GM12878 (cell line): ENCODE data around the gene PTPRD. TPM values are rescaled to one million over a fixed set of nuclear protein-coding genes. Genes with fewer than 3 reads are reported as not detected.

Experiments used
- ATAC-seq: fragments of 200-7000 bp; cut with Tn5 transposase; 3 replicates; pipeline ENCODE4 v1.9.1; 2020; ENCODE audit warnings: mild to moderate bottlenecking, moderate library complexity
- BruUV-seq: library from RNA; stranded (reverse); fragments of 400-500 nt; replicated peaks from 2 replicates; lab custom pipeline; 2021; lab: Mats Ljungman, UMichigan
- CTCF ChIA-PET: fragments of 300-600 bp; sonication (Branson Sonifier 250); formaldehyde crosslinking; extraction: SDS; loops from one replicate; lab custom pipeline; 2021; ENCODE audit warnings: inconsistent platforms; lab: Yijun Ruan, JAX
- POLR2A ChIA-PET: fragments of 350-600 bp; formaldehyde crosslinking; extraction: SDS; loops from one replicate; lab custom pipeline; 2021; ENCODE audit warnings: inconsistent platforms; lab: Charles Lee
- RAD21 ChIA-PET: fragments of 300-600 bp; sonication (Branson Sonifier 250); formaldehyde crosslinking; loops from one replicate; lab custom pipeline; 2023; ENCODE audit warnings: antibody characterized with exemption; ENCODE audit not compliant: unreplicated experiment; lab: Charles Lee
- SMC1A ChIA-PET: fragments of 300-600 bp; sonication (Branson Sonifier 250); formaldehyde crosslinking; loops from one replicate; lab custom pipeline; 2023; ENCODE audit not compliant: unreplicated experiment, uncharacterized antibody; lab: Charles Lee
- DNase-seq: peaks from one replicate; pipeline ENCODE4 v3.0.0-alpha.2; 2011; ENCODE audit warnings: low read depth, low spot score
- FAIRE-seq: peaks from 3 replicates; lab custom pipeline; 2011; peaks lifted over from hg19 to GRCh38; lab: Jason Lieb, UNC
- H2AFZ ChIP-seq: 2 replicates; pipeline ENCODE4 v1.6.0; 2011; ENCODE audit warnings: low read depth, low read length, control low read depth; ENCODE audit not compliant: control insufficient read depth
- H3K27ac ChIP-seq: 2 replicates; pipeline ENCODE4 v1.5.1; 2011; ENCODE audit warnings: control low read depth; ENCODE audit not compliant: control insufficient read depth, insufficient read depth
- H3K27me3 ChIP-seq, 2 experiments: replicated peaks in 1 of 2; 2 replicates each; pipeline versions ENCODE4 v1.6.0 to v1.6.1; 2011; ENCODE audit warnings: low read length in 1 of 2; ENCODE audit not compliant: control insufficient read depth in 2 of 2, insufficient read depth in 2 of 2
- H3K36me3 ChIP-seq, 2 experiments: 2 replicates each; pipeline ENCODE4 v1.5.1; 2011; ENCODE audit warnings: low read length in 1 of 2; ENCODE audit not compliant: control insufficient read depth in 2 of 2, insufficient read depth in 2 of 2
- H3K4me1 ChIP-seq: 2 replicates; pipeline ENCODE4 v1.6.1; 2011; ENCODE audit warnings: mild to moderate bottlenecking, low read length, moderate library complexity, mixed read lengths; ENCODE audit not compliant: control insufficient read depth, insufficient read depth
- H3K4me2 ChIP-seq: 2 replicates; pipeline ENCODE4 v1.6.0; 2011; ENCODE audit warnings: control low read depth; ENCODE audit not compliant: control insufficient read depth, insufficient read depth
- H3K4me3 ChIP-seq: fragments of 200-600 bp; sonication (generic); 2 replicates; pipeline ENCODE4 v1.5.1; 2016
- H3K79me2 ChIP-seq: 2 replicates; pipeline ENCODE4 v1.6.0; 2011; ENCODE audit warnings: low read length; ENCODE audit not compliant: control insufficient read depth, insufficient read depth
- H3K9ac ChIP-seq: 2 replicates; pipeline ENCODE4 v1.8.0; 2011; ENCODE audit warnings: low read length, control low read depth, mixed read lengths; ENCODE audit not compliant: control insufficient read depth, insufficient read depth
- H3K9me3 ChIP-seq: replicated peaks from 3 replicates; pipeline ENCODE4 v1.5.1; 2011; ENCODE audit warnings: mild to moderate bottlenecking, low read length; ENCODE audit not compliant: control insufficient read depth, insufficient read depth
- H4K20me1 ChIP-seq: 2 replicates; pipeline ENCODE4 v1.6.0; 2011; ENCODE audit not compliant: control insufficient read depth, insufficient read depth
- FOXK2 ChIP-seq: fragments of 450-650 bp; IDR thresholded peaks from 2 replicates; pipeline ENCODE4 v1.6.1; 2017; ENCODE audit warnings: mild to moderate bottlenecking, moderate library complexity
- KDM1A ChIP-seq: fragments of 200-600 bp; sonication (generic); IDR thresholded peaks from 2 replicates; pipeline ENCODE4 v1.6.1; 2016; ENCODE audit warnings: borderline replicate concordance
- NR2C1 ChIP-seq: fragments of 450-650 bp; IDR thresholded peaks from 2 replicates; pipeline ENCODE4 v1.6.1; 2017; ENCODE audit warnings: antibody characterized with exemption, mild to moderate bottlenecking, moderate library complexity
- ZNF217 ChIP-seq: fragments of 450-650 bp; IDR thresholded peaks from 2 replicates; pipeline ENCODE4 v1.6.1; 2017; ENCODE audit warnings: antibody characterized with exemption, mild to moderate bottlenecking
- ZNF274 ChIP-seq: IDR thresholded peaks from one replicate; pipeline ENCODE4 v1.8.0; 2011; ENCODE audit not compliant: insufficient read length, insufficient read depth
- WGBS: methylation state at CpG from one replicate; pipeline ENCODE4 v1.1.6; 2016; ENCODE audit warnings: low lambda C conversion rate; ENCODE audit not compliant: insufficient replicate concordance, insufficient coverage; ENCODE audit errors: missing lambda C conversion rate; 5-methylcytosine and 5-hydroxymethylcytosine counted together
- in situ Hi-C: fragments of 300-500 bp; cut with MboI; formaldehyde crosslinking; loops from 9 replicates; pipeline ENCODE4 v1.14.3; 2018; ENCODE audit warnings: mixed read lengths
- intact Hi-C: fragments of 100-400 bp; cut with micrococcal nuclease; formaldehyde crosslinking; loops from one replicate; pipeline ENCODE4 v1.14.2; 2022; ENCODE audit not compliant: unreplicated experiment
- polyA plus RNA-seq, 11 experiments: library from polyadenylated mRNA; depleted of rRNA in 4 of 11; unstranded in 6 of 11; stranded (reverse) in 5 of 11; fragments of >200 nt; fragmentation: Nextera tagmentation in 4 of 11; fragmentation: Illumina TruSeq in 1 of 11; extraction: Ambion mirVana in 4 of 11; extraction: Trizol in 1 of 11; gene quantifications; 1 replicate in 1 of 11; 2 replicates in 10 of 11; pipeline versions ENCODE4 v1.2.1 to v1.2.3, GENCODE V29; 2011 to 2016; ENCODE audit warnings: inconsistent platforms in 2 of 11, missing spikeins in 2 of 11, low read depth in 1 of 11
- total RNA-seq, 4 experiments: library from RNA; depleted of rRNA in 3 of 4; stranded (reverse); fragments of >200 nt in 3 of 4; fragmentation: Illumina TruSeq in 1 of 4; extraction: Trizol in 1 of 4; gene quantifications; 2 replicates each; pipeline versions ENCODE4 v1.2.1 to v1.2.3, GENCODE V29; 2013 to 2021
- TF ChIP-seq, protein P1 (sequence below): fragments of 450-650 bp; IDR thresholded peaks from 2 replicates; pipeline ENCODE4 v1.6.1; 2017; ENCODE audit warnings: antibody characterized with exemption, mild to moderate bottlenecking, moderate library complexity
- TF ChIP-seq, protein P2 (sequence below): fragments of 450-650 bp; IDR thresholded peaks from 2 replicates; pipeline ENCODE4 v1.6.1; 2017; ENCODE audit warnings: mild to moderate bottlenecking, low read depth, inconsistent platforms; ENCODE audit not compliant: poor library complexity, severe bottlenecking
- TF ChIP-seq, protein P3 (sequence below): fragments of 450-650 bp; IDR thresholded peaks from 2 replicates; pipeline ENCODE4 v1.6.1; 2016; ENCODE audit warnings: mild to moderate bottlenecking

PTPRD gene
- total and polyA plus RNA-seq, 10 of the 15 experiments (the other 5 are each of a cell fraction or from before 2014, with no cell fraction given) = under 0.01 to 0.05 (median 0.01) TPM; not detected in 7

DNA sequence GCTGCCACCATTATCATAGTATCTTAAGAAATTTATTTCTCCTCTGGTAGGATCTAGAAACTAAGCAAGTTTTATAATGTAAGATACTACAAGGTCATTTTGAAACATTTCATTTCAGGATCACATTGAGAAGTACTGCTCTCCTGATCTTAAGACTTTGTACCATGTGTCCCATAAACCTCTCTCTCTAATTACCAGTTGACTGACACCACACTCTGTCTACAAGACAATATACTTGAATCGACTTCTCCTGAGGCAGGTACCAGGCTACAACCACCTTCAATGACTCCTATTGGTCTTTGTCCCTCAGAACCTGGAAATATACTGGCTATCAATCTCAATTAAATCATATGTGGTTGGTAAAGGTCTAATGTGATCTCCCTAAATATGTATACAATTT, 597.0 kb downstream of the PTPRD start:
- no peak for TF ChIP-seq ZNF274
- TF ChIP-seq, protein P1, sequence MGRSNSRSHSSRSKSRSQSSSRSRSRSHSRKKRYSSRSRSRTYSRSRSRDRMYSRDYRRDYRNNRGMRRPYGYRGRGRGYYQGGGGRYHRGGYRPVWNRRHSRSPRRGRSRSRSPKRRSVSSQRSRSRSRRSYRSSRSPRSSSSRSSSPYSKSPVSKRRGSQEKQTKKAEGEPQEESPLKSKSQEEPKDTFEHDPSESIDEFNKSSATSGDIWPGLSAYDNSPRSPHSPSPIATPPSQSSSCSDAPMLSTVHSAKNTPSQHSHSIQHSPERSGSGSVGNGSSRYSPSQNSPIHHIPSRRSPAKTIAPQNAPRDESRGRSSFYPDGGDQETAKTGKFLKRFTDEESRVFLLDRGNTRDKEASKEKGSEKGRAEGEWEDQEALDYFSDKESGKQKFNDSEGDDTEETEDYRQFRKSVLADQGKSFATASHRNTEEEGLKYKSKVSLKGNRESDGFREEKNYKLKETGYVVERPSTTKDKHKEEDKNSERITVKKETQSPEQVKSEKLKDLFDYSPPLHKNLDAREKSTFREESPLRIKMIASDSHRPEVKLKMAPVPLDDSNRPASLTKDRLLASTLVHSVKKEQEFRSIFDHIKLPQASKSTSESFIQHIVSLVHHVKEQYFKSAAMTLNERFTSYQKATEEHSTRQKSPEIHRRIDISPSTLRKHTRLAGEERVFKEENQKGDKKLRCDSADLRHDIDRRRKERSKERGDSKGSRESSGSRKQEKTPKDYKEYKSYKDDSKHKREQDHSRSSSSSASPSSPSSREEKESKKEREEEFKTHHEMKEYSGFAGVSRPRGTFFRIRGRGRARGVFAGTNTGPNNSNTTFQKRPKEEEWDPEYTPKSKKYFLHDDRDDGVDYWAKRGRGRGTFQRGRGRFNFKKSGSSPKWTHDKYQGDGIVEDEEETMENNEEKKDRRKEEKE = no peak
- TF ChIP-seq, protein P2, sequence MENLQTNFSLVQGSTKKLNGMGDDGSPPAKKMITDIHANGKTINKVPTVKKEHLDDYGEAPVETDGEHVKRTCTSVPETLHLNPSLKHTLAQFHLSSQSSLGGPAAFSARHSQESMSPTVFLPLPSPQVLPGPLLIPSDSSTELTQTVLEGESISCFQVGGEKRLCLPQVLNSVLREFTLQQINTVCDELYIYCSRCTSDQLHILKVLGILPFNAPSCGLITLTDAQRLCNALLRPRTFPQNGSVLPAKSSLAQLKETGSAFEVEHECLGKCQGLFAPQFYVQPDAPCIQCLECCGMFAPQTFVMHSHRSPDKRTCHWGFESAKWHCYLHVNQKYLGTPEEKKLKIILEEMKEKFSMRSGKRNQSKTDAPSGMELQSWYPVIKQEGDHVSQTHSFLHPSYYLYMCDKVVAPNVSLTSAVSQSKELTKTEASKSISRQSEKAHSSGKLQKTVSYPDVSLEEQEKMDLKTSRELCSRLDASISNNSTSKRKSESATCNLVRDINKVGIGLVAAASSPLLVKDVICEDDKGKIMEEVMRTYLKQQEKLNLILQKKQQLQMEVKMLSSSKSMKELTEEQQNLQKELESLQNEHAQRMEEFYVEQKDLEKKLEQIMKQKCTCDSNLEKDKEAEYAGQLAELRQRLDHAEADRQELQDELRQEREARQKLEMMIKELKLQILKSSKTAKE = no peak
- no peak for TF ChIP-seq KDM1A
- TF ChIP-seq NR2C1 = no peak
- no peak for TF ChIP-seq FOXK2
- TF ChIP-seq, protein P3, sequence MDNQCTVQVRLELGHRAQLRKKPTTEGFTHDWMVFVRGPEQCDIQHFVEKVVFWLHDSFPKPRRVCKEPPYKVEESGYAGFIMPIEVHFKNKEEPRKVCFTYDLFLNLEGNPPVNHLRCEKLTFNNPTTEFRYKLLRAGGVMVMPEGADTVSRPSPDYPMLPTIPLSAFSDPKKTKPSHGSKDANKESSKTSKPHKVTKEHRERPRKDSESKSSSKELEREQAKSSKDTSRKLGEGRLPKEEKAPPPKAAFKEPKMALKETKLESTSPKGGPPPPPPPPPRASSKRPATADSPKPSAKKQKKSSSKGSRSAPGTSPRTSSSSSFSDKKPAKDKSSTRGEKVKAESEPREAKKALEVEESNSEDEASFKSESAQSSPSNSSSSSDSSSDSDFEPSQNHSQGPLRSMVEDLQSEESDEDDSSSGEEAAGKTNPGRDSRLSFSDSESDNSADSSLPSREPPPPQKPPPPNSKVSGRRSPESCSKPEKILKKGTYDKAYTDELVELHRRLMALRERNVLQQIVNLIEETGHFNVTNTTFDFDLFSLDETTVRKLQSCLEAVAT = no peak
- no peak for TF ChIP-seq ZNF217
- Histone ChIP-seq H3K27me3 (no peaks in the 10 kb centered on the region), H2AFZ (no peak overlapping the region), H3K79me2 (no peaks in the 10 kb centered on the region), H3K27ac (no peak overlapping the region), H3K36me3 (no peaks in the 10 kb centered on the region), H4K20me1 (no peaks in the 10 kb centered on the region), H3K9me3 (no peaks in the 10 kb centered on the region), H3K4me1 (no peaks in the 10 kb centered on the region), H3K4me2 (no peak overlapping the region), H3K9ac (no peak overlapping the region), H3K4me3 (no peak overlapping the region)
- FAIRE-seq (no peak), DNase-seq (no peak), ATAC-seq (no peak)
- POLR2A ChIA-PET = no interaction called here
- no TSS peak for BruUV-seq
- CTCF ChIA-PET = no interaction called here
- in situ Hi-C loops (no loop called here), intact Hi-C loops (no loop called here)
- SMC1A ChIA-PET = no interaction called here
- WGBS = 0% methylated on average over 1 of the region's 1 CpG
- RAD21 ChIA-PET = no interaction called here
